ENCODE data around the gene SLC2A4RG.

DNA sequence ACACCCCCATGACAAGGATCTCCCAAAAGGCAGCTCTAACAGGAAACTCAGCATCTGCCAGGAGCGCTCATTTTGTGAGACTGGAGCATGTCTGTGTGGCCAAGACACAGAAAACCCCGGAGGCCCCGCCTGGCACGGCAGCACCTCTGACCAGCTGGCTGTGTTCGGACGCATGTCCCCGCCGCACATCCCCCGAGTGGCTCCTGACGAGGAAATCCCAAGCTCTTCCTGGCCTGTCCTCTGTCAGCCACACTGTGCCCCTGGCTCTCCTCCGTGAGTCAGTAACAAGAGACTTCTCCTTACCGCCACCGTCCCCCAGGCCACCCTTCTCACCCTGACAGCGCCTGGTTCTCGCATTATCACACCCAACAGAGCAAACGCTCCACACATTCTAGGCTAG lies 14.4 kb downstream of the SLC2A4RG start:
- no peak for TF ChIP-seq POLR2A (IDR thresholded peaks at IDR 0.05)
- no peak for TF ChIP-seq CTCF (IDR thresholded peaks at IDR 0.05)
